GM12878 (cell line): ENCODE results near the gene MDFI. TPM values are rescaled to one million over a fixed set of nuclear protein-coding genes. Genes with fewer than 3 reads are reported as not detected.
A peak's percentile ranks its signal among the peaks of the same experiment; 100 is the strongest.

Experiments used
- ATAC-seq: fragments of 200-7000 bp; cut with Tn5 transposase; 3 replicates; pipeline ENCODE4 v1.9.1; 2020; ENCODE audit warnings: mild to moderate bottlenecking, moderate library complexity
- BruUV-seq: library from RNA; stranded (reverse); fragments of 400-500 nt; replicated peaks from 2 replicates; lab custom pipeline; 2021; lab: Mats Ljungman, UMichigan
- CTCF ChIA-PET: fragments of 300-600 bp; sonication (Branson Sonifier 250); formaldehyde crosslinking; extraction: SDS; loops from one replicate; lab custom pipeline; 2021; ENCODE audit warnings: inconsistent platforms; lab: Yijun Ruan, JAX
- POLR2A ChIA-PET: fragments of 350-600 bp; formaldehyde crosslinking; extraction: SDS; loops from one replicate; lab custom pipeline; 2021; ENCODE audit warnings: inconsistent platforms; lab: Charles Lee
- RAD21 ChIA-PET: fragments of 300-600 bp; sonication (Branson Sonifier 250); formaldehyde crosslinking; loops from one replicate; lab custom pipeline; 2023; ENCODE audit warnings: antibody characterized with exemption; ENCODE audit not compliant: unreplicated experiment; lab: Charles Lee
- SMC1A ChIA-PET: fragments of 300-600 bp; sonication (Branson Sonifier 250); formaldehyde crosslinking; loops from one replicate; lab custom pipeline; 2023; ENCODE audit not compliant: unreplicated experiment, uncharacterized antibody; lab: Charles Lee
- DNase-seq: peaks from one replicate; pipeline ENCODE4 v3.0.0-alpha.2; 2011; ENCODE audit warnings: low read depth, low spot score
- FAIRE-seq: peaks from 3 replicates; lab custom pipeline; 2011; peaks lifted over from hg19 to GRCh38; lab: Jason Lieb, UNC
- H2AFZ ChIP-seq: 2 replicates; pipeline ENCODE4 v1.6.0; 2011; ENCODE audit warnings: low read depth, low read length, control low read depth; ENCODE audit not compliant: control insufficient read depth
- H3K27ac ChIP-seq: 2 replicates; pipeline ENCODE4 v1.5.1; 2011; ENCODE audit warnings: control low read depth; ENCODE audit not compliant: control insufficient read depth, insufficient read depth
- H3K27me3 ChIP-seq, 2 experiments: replicated peaks in 1 of 2; 2 replicates each; pipeline versions ENCODE4 v1.6.0 to v1.6.1; 2011; ENCODE audit warnings: low read length in 1 of 2; ENCODE audit not compliant: control insufficient read depth in 2 of 2, insufficient read depth in 2 of 2
- H3K36me3 ChIP-seq, 2 experiments: 2 replicates each; pipeline ENCODE4 v1.5.1; 2011; ENCODE audit warnings: low read length in 1 of 2; ENCODE audit not compliant: control insufficient read depth in 2 of 2, insufficient read depth in 2 of 2
- H3K4me1 ChIP-seq: 2 replicates; pipeline ENCODE4 v1.6.1; 2011; ENCODE audit warnings: mild to moderate bottlenecking, low read length, moderate library complexity, mixed read lengths; ENCODE audit not compliant: control insufficient read depth, insufficient read depth
- H3K4me2 ChIP-seq: 2 replicates; pipeline ENCODE4 v1.6.0; 2011; ENCODE audit warnings: control low read depth; ENCODE audit not compliant: control insufficient read depth, insufficient read depth
- H3K4me3 ChIP-seq: fragments of 200-600 bp; sonication (generic); 2 replicates; pipeline ENCODE4 v1.5.1; 2016
- H3K79me2 ChIP-seq: 2 replicates; pipeline ENCODE4 v1.6.0; 2011; ENCODE audit warnings: low read length; ENCODE audit not compliant: control insufficient read depth, insufficient read depth
- H3K9ac ChIP-seq: 2 replicates; pipeline ENCODE4 v1.8.0; 2011; ENCODE audit warnings: low read length, control low read depth, mixed read lengths; ENCODE audit not compliant: control insufficient read depth, insufficient read depth
- H3K9me3 ChIP-seq: replicated peaks from 3 replicates; pipeline ENCODE4 v1.5.1; 2011; ENCODE audit warnings: mild to moderate bottlenecking, low read length; ENCODE audit not compliant: control insufficient read depth, insufficient read depth
- H4K20me1 ChIP-seq: 2 replicates; pipeline ENCODE4 v1.6.0; 2011; ENCODE audit not compliant: control insufficient read depth, insufficient read depth
- ASH2L ChIP-seq: fragments of 300-600, 200-600 bp; sonication (generic); IDR thresholded peaks from 2 replicates; pipeline ENCODE4 v1.6.1; 2017; ENCODE audit warnings: low read depth, mild to moderate bottlenecking, borderline replicate concordance
- CHD2 ChIP-seq: IDR thresholded peaks from 2 replicates; pipeline ENCODE4 v1.6.1; 2011; ENCODE audit warnings: low read depth, low read length, improper control_type of control experiment, borderline replicate concordance
- MTA3 ChIP-seq: IDR thresholded peaks from 2 replicates; pipeline ENCODE4 v1.6.1; 2012; ENCODE audit warnings: low read length, inconsistent platforms, borderline replicate concordance
- PML ChIP-seq: IDR thresholded peaks from 2 replicates; pipeline ENCODE4 v1.6.1; 2012; ENCODE audit warnings: low read length, inconsistent platforms
- YY1 ChIP-seq: IDR thresholded peaks from 2 replicates; pipeline ENCODE4 v1.6.1; 2011; ENCODE audit warnings: low read depth, mild to moderate bottlenecking, low read length
- WGBS: methylation state at CpG from one replicate; pipeline ENCODE4 v1.1.6; 2016; ENCODE audit warnings: low lambda C conversion rate; ENCODE audit not compliant: insufficient replicate concordance, insufficient coverage; ENCODE audit errors: missing lambda C conversion rate; 5-methylcytosine and 5-hydroxymethylcytosine counted together
- in situ Hi-C: fragments of 300-500 bp; cut with MboI; formaldehyde crosslinking; loops from 9 replicates; pipeline ENCODE4 v1.14.3; 2018; ENCODE audit warnings: mixed read lengths
- intact Hi-C: fragments of 100-400 bp; cut with micrococcal nuclease; formaldehyde crosslinking; loops from one replicate; pipeline ENCODE4 v1.14.2; 2022; ENCODE audit not compliant: unreplicated experiment
- polyA plus RNA-seq, 11 experiments: library from polyadenylated mRNA; depleted of rRNA in 4 of 11; unstranded in 6 of 11; stranded (reverse) in 5 of 11; fragments of >200 nt; fragmentation: Nextera tagmentation in 4 of 11; fragmentation: Illumina TruSeq in 1 of 11; extraction: Ambion mirVana in 4 of 11; extraction: Trizol in 1 of 11; gene quantifications; 1 replicate in 1 of 11; 2 replicates in 10 of 11; pipeline versions ENCODE4 v1.2.1 to v1.2.3, GENCODE V29; 2011 to 2016; ENCODE audit warnings: inconsistent platforms in 2 of 11, missing spikeins in 2 of 11, low read depth in 1 of 11
- total RNA-seq, 4 experiments: library from RNA; depleted of rRNA in 3 of 4; stranded (reverse); fragments of >200 nt in 3 of 4; fragmentation: Illumina TruSeq in 1 of 4; extraction: Trizol in 1 of 4; gene quantifications; 2 replicates each; pipeline versions ENCODE4 v1.2.1 to v1.2.3, GENCODE V29; 2013 to 2021

The MDFI gene
- total and polyA plus RNA-seq, 10 of the 15 experiments (the other 5 are each of a cell fraction or from before 2014, with no cell fraction given), result not detected

- ChIA-PET RAD21 (interaction anchor here (0.9 to 4.0 kb wide), 7 partner anchors 80 to 315 kb away, joined by 3 to 23 read pairs (median 5); no protein-coding TSS in a partner anchor), POLR2A (interaction anchor here (0.7 kb wide), 1 partner anchor 50 kb away, joined by 3 read pairs; no protein-coding TSS in a partner anchor), CTCF (interaction anchor here (0.7 to 4.4 kb wide), 36 partner anchors 8 to 379 kb away, joined by 3 to 38 read pairs (median 3); partner anchors contain the start of gene PRICKLE4), SMC1A (interaction anchor here (0.8 to 1.1 kb wide), 6 partner anchors 80 to 314 kb away, joined by 3 to 7 read pairs (median 4); no protein-coding TSS in a partner anchor)
- Histone ChIP-seq H3K9ac (no peak overlapping the region), H4K20me1 (no peaks in the 10 kb centered on the region), H2AFZ (no peak overlapping the region), H3K27me3 (no peaks in the 10 kb centered on the region), H3K9me3 (no peaks in the 10 kb centered on the region), H3K27ac (no peak overlapping the region), H3K36me3 (peaks cover 9 to 18% of the 10 kb centered on the region in 2 experiments; a peak in 3 of 4 replicates), H3K79me2 (no peaks in the 10 kb centered on the region), H3K4me3 (no peak overlapping the region), H3K4me1 (no peaks in the 10 kb centered on the region), H3K4me2 (peak overlapping the region; percentile 34; the same call in 1 of the 2 replicates)
- 56% methylated on average over 31 of the region's 31 CpGs for WGBS
- DNase-seq (no peak), ATAC-seq (peak; percentile 49), FAIRE-seq (no peak)
- intact Hi-C loops, result loop anchor here (1.0 to 2.0 kb wide), 4 partner anchors 79 to 313 kb away; no protein-coding TSS in a partner anchor
- in situ Hi-C loops, result loop anchor here (10.0 kb wide), 1 partner anchor 78 kb away; no protein-coding TSS in a partner anchor
- TF ChIP-seq YY1, result 0 out of 2 replicates have a peak, but pooled peaks have one; percentile 6
- no peak for TF ChIP-seq ASH2L
- TF ChIP-seq CHD2, result no peak
- no TSS peak for BruUV-seq
These were observed 44.4 kb downstream of the MDFI start for GRCh38 chr6:41682497-41683272.

GRCh38 chr6:41683273-41683522 lies 44.9 kb downstream of the MDFI start:
- no peaks in the 10 kb centered on the region for H3K79me2 ChIP-seq
- WGBS, result 61% methylated on average over 18 of the region's 18 CpGs
- no peaks in the 10 kb centered on the region for H3K9me3 ChIP-seq
- in situ Hi-C loops (loop anchor here (10.0 kb wide), 1 partner anchor 78 kb away; no protein-coding TSS in a partner anchor), intact Hi-C loops (loop anchor here (2.0 kb wide), 2 partner anchors 220 to 258 kb away; no protein-coding TSS in a partner anchor)
- BruUV-seq, result no TSS peak
- TF ChIP-seq PML (no peak), MTA3 (peak; percentile 1; the same call in 1 of the 2 replicates)
- no peak overlapping the region for H2AFZ ChIP-seq
- H3K27ac ChIP-seq, result no peak overlapping the region
- SMC1A ChIA-PET, result interaction anchor here (0.8 to 1.1 kb wide), 4 partner anchors 81 to 315 kb away, joined by 3 to 7 read pairs (median 4); no protein-coding TSS in a partner anchor
- no peak overlapping the region for H3K4me3 ChIP-seq
- CTCF ChIA-PET, result interaction anchor here (0.7 to 4.2 kb wide), 24 partner anchors 8 to 379 kb away, joined by 3 to 31 read pairs (median 3); partner anchors contain the start of gene PRICKLE4
- no peaks in the 10 kb centered on the region for H4K20me1 ChIP-seq
- peaks cover 9 to 21% of the 10 kb centered on the region in 2 experiments; a peak in 3 of 4 replicates for H3K36me3 ChIP-seq
- no peak overlapping the region for H3K4me2 ChIP-seq
- FAIRE-seq, result no peak
- no peaks in the 10 kb centered on the region for H3K27me3 ChIP-seq
- POLR2A ChIA-PET, result interaction anchor here (0.7 kb wide), 1 partner anchor 49 kb away, joined by 3 read pairs; no protein-coding TSS in a partner anchor
- RAD21 ChIA-PET, result interaction anchor here (0.9 to 2.9 kb wide), 4 partner anchors 80 to 315 kb away, joined by 3 to 17 read pairs (median 4); no protein-coding TSS in a partner anchor
- H3K9ac ChIP-seq, result no peak overlapping the region
- peak; percentile 2; the same call in 1 of the 3 replicates for ATAC-seq
- H3K4me1 ChIP-seq, result no peaks in the 10 kb centered on the region
- no peak for DNase-seq
